Fibroblast of lung (primary cell): ENCODE measurements around the gene LRP5. TPM values are rescaled to one million over a fixed set of nuclear protein-coding genes. Genes with fewer than 3 reads are reported as not detected.

ENCODE experiments used
- DNase-seq, 2 donors: peaks; one replicate each; pipeline versions ENCODE4 v3.0.0 to v3.0.0-alpha.2; 2010; ENCODE audit warnings: low read depth in 2 of 2
- H2AFZ ChIP-seq: 2 replicates; pipeline ENCODE4 v1.5.1; 2012; ENCODE audit warnings: low read length, control low read depth, inconsistent platforms
- H3K27ac ChIP-seq: 2 replicates; pipeline ENCODE4 v1.5.1; 2011; ENCODE audit warnings: low read length, control low read depth; ENCODE audit not compliant: insufficient read depth
- H3K27me3 ChIP-seq: 2 replicates; pipeline ENCODE4 v1.5.1; 2011; ENCODE audit warnings: mild to moderate bottlenecking, low read length; ENCODE audit not compliant: control insufficient read depth, insufficient read depth
- H3K36me3 ChIP-seq: 2 replicates; pipeline ENCODE4 v1.5.1; 2011; ENCODE audit warnings: low read length; ENCODE audit not compliant: control insufficient read depth, insufficient read depth
- H3K4me1 ChIP-seq: 2 replicates; pipeline ENCODE4 v1.5.1; 2011; ENCODE audit warnings: low read length; ENCODE audit not compliant: control insufficient read depth, insufficient read depth; ENCODE audit errors: extremely low read depth
- H3K4me2 ChIP-seq: 2 replicates; pipeline ENCODE4 v1.5.1; 2011; ENCODE audit warnings: low read length, control low read depth; ENCODE audit not compliant: insufficient read depth; ENCODE audit errors: extremely low read depth
- H3K4me3 ChIP-seq, 4 experiments: fragments of 200-600 bp in 1 of 4; sonication (generic) in 1 of 4; replicated peaks in 1 of 4; 2 replicates each; pipeline ENCODE4 v1.5.1; 2011 to 2016; ENCODE audit warnings: low read length in 4 of 4, low read depth in 3 of 4, mild to moderate bottlenecking in 3 of 4, control low read depth in 2 of 4, inconsistent platforms in 1 of 4, mixed read lengths in 1 of 4; ENCODE audit not compliant: insufficient read depth in 1 of 4; ENCODE audit errors: control extremely low read depth in 1 of 4
- H3K79me2 ChIP-seq: 2 replicates; pipeline ENCODE4 v1.5.1; 2012; ENCODE audit warnings: mild to moderate bottlenecking, low read length, inconsistent platforms; ENCODE audit not compliant: control insufficient read depth, insufficient read depth
- H3K9ac ChIP-seq: 2 replicates; pipeline ENCODE4 v1.5.1; 2011; ENCODE audit warnings: mild to moderate bottlenecking, low read length, control low read depth; ENCODE audit not compliant: insufficient read depth
- H3K9me3 ChIP-seq: 2 replicates; pipeline ENCODE4 v1.5.1; 2012; ENCODE audit warnings: low read depth, low read length; ENCODE audit not compliant: control insufficient read depth, insufficient read depth
- H4K20me1 ChIP-seq: 2 replicates; pipeline ENCODE4 v1.5.1; 2011; ENCODE audit warnings: low read length; ENCODE audit not compliant: control insufficient read depth, insufficient read depth; ENCODE audit errors: extremely low read depth
- EZH2 ChIP-seq: IDR thresholded peaks from 2 replicates; pipeline ENCODE4 v1.5.1; 2012; ENCODE audit warnings: low read length, control low read depth, mild to moderate bottlenecking; ENCODE audit errors: missing control alignments
- polyA plus RNA-seq, 2 donors: library from polyadenylated mRNA; depleted of rRNA in 1 of 2; stranded (reverse) in 1 of 2; unstranded in 1 of 2; fragments of >200 nt; gene quantifications; 2 replicates each; pipeline ENCODE4 v1.2.1, GENCODE V29; 2011 to 2012; ENCODE audit warnings: missing spikeins in 1 of 2
- total RNA-seq: library from RNA; depleted of rRNA; stranded (reverse); fragments of >200 nt; gene quantifications from 2 replicates; pipeline ENCODE4 v1.2.1, GENCODE V29; 2014
- TF ChIP-seq, protein P1 (sequence below), 2 donors: IDR thresholded peaks in 1 of 2; conservative IDR thresholded peaks in 1 of 2; 1 replicate in 1 of 2; 2 replicates in 1 of 2; pipeline ENCODE4 v1.5.1; 2011 to 2012; ENCODE audit warnings: low read length in 2 of 2, control low read depth in 1 of 2, inconsistent platforms in 1 of 2, low read depth in 1 of 2, mild to moderate bottlenecking in 1 of 2

LRP5 gene
- total and polyA plus RNA-seq, 2 donors (not counting 1 experiment from before 2014, with no cell fraction given): 3.8 to 22.0 TPM

DNA sequence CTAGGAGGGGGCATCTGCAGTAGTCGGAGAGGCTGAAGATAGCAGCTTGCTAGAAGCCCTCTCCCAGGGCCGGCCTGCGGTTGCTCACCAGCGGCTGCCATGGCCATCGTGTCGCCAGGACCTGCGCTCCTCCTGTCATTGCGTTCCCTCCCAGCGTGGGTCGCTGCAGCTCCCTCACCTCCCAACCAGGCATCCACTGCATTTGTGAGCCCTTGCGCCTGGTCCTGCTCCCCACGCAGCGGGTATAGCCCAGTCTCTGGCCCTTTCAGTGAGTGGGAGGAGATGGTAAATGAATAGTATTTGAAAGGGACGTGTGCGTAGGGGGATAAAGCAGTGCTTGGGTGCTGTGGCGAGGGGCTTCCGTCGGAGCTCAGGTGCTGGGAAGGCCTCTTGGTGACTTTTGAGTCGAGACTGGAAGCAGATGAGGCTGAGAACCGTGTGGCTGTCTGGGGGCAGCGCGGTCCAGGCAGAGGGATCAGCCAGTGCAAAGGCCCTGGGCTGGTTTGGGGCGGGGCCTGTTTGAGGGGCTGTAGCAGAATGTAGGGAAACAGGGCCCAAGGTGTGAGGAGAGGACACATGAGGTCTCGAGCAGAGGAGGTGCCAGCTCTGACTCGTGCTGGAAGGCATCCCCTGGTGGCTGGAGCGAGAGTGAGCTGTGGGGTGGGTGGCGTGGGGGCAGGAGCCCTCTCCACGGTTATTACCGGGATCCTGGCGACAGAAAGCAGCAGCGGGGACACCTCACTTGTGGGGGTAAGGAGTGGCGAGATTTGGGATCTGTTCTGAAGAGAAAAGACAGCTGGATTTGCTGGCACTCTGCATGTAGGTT, 39.3 kb downstream of the LRP5 start:
- no peaks in the 10 kb centered on the region for H4K20me1 ChIP-seq
- TF ChIP-seq EZH2: no peak
- TF ChIP-seq, protein P1, sequence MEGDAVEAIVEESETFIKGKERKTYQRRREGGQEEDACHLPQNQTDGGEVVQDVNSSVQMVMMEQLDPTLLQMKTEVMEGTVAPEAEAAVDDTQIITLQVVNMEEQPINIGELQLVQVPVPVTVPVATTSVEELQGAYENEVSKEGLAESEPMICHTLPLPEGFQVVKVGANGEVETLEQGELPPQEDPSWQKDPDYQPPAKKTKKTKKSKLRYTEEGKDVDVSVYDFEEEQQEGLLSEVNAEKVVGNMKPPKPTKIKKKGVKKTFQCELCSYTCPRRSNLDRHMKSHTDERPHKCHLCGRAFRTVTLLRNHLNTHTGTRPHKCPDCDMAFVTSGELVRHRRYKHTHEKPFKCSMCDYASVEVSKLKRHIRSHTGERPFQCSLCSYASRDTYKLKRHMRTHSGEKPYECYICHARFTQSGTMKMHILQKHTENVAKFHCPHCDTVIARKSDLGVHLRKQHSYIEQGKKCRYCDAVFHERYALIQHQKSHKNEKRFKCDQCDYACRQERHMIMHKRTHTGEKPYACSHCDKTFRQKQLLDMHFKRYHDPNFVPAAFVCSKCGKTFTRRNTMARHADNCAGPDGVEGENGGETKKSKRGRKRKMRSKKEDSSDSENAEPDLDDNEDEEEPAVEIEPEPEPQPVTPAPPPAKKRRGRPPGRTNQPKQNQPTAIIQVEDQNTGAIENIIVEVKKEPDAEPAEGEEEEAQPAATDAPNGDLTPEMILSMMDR (conservative IDR thresholded peaks at IDR 0.05 in 1 of 2, IDR thresholded peaks at IDR 0.05 in 1 of 2; ENCODE audit: low read depth in 1 of 2, low read length in 2 of 2): no peak
- no peak overlapping the region for H3K27ac ChIP-seq
- no peaks in the 10 kb centered on the region for H3K79me2 ChIP-seq
- no peak overlapping the region for H3K4me2 ChIP-seq
- no peak overlapping the region for H3K9ac ChIP-seq
- DNase-seq: no peak
- no peaks in the 10 kb centered on the region for H3K36me3 ChIP-seq
- no peak overlapping the region for H2AFZ ChIP-seq
- H3K27me3 ChIP-seq: no peaks in the 10 kb centered on the region
- H3K4me3 ChIP-seq: no peak overlapping the region
- no peaks in the 10 kb centered on the region for H3K9me3 ChIP-seq
- peaks cover 13% of the 10 kb centered on the region for H3K4me1 ChIP-seq

DNA sequence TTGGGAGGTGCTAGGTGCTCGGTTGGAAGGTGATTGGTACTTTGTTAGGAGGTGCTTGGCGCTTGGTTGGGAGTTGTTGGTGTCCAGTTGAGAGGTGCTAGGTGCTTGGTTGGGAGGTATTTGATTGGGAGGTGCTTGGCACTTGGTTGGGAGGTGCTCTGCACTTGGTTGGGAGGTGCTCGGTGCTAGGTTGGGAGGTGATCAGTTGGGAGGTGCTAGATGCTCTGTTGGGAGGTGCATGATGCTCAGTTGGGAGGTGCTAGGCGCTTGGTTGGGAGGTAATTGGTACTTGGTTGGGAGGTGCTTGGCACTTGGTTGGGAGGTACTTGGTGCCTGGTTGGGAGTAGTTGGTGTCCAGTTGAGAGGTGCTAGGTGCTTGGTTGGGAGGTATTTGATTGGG, 40.2 kb downstream of the LRP5 start:
- no peak overlapping the region for H3K4me3 ChIP-seq
- no peaks in the 10 kb centered on the region for H3K27me3 ChIP-seq
- H3K4me2 ChIP-seq: no peak overlapping the region
- no peaks in the 10 kb centered on the region for H3K79me2 ChIP-seq
- H3K9me3 ChIP-seq: no peaks in the 10 kb centered on the region
- no peak for TF ChIP-seq EZH2
- TF ChIP-seq, protein P1 (conservative IDR thresholded peaks at IDR 0.05 in 1 of 2, IDR thresholded peaks at IDR 0.05 in 1 of 2; ENCODE audit: low read depth in 1 of 2, low read length in 2 of 2): no peak
- H2AFZ ChIP-seq: no peak overlapping the region
- no peaks in the 10 kb centered on the region for H4K20me1 ChIP-seq
- no peak for DNase-seq
- no peak overlapping the region for H3K27ac ChIP-seq
- peaks cover 13% of the 10 kb centered on the region for H3K4me1 ChIP-seq
- no peaks in the 10 kb centered on the region for H3K36me3 ChIP-seq
- no peak overlapping the region for H3K9ac ChIP-seq

DNA sequence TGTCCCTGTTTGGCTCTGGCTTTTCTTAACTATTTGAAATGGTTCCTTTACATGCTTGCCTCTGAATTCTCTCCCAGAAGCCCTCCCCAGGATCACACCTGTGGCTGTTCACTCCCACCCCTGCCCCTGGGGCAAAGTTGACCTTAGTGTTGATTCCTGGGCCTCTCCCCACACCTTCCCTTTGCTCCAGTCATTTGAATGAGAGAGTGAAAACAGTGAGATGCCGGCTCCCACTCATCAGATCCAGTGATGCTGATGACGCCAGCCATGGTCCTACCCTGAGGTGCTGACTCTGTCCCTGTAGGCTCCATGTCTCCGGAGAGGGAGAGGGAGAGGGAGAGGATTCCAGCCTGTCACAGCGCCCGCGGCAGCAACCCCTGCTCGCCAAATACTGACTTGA, 40.7 kb downstream of the LRP5 start:
- H3K4me1 ChIP-seq: peaks cover 13% of the 10 kb centered on the region

More for the DNA sequence above, 40.7 kb downstream of the LRP5 start:
- H3K79me2 ChIP-seq: no peaks in the 10 kb centered on the region
- no peak overlapping the region for H3K4me3 ChIP-seq
- H3K9me3 ChIP-seq: no peaks in the 10 kb centered on the region
- no peak overlapping the region for H2AFZ ChIP-seq
- no peaks in the 10 kb centered on the region for H4K20me1 ChIP-seq
- no peak overlapping the region for H3K4me2 ChIP-seq
- no peaks in the 10 kb centered on the region for H3K27me3 ChIP-seq
- no peak for DNase-seq
- H3K36me3 ChIP-seq: no peaks in the 10 kb centered on the region
- TF ChIP-seq, protein P1 (conservative IDR thresholded peaks at IDR 0.05 in 1 of 2, IDR thresholded peaks at IDR 0.05 in 1 of 2; ENCODE audit: low read depth in 1 of 2, low read length in 2 of 2): no peak
- no peak for TF ChIP-seq EZH2
- no peak overlapping the region for H3K9ac ChIP-seq
- no peak overlapping the region for H3K27ac ChIP-seq
